ENCODE results near the gene SLC22A12.
A peak's percentile ranks its signal among the peaks of the same experiment; 100 is the strongest.

The SLC22A12 gene

GRCh38 chr11:64546600-64546999 lies 44.4 kb upstream of the SLC22A12 start:
- no peak for DNase-seq
- H3K27me3 ChIP-seq (replicated peaks; ENCODE audit: insufficient read depth, low read length) = peaks cover 98% of the 10 kb centered on the region
- H3K4me2 ChIP-seq (ENCODE audit: low read depth, low read length) = no peak overlapping the region
- TF ChIP-seq EZH2 (optimal IDR thresholded peaks at IDR 0.05; ENCODE audit: low read depth, low read length) = no peak
- TF ChIP-seq CTCF (IDR thresholded peaks at IDR 0.05; ENCODE audit: low read length) = no peak
- no peak for TF ChIP-seq EZH2phosphoT487 (IDR thresholded peaks at IDR 0.05; ENCODE audit: low read length)
- H3K9me2 ChIP-seq (replicated peaks; ENCODE audit: insufficient read depth, low read length) = no peaks in the 10 kb centered on the region
- no peaks in the 10 kb centered on the region for H3K79me2 ChIP-seq (ENCODE audit: low read length)
- no peaks in the 10 kb centered on the region for H3F3A ChIP-seq (ENCODE audit: insufficient read depth, low read length)
- H2AFZ ChIP-seq (ENCODE audit: low read length) = no peak overlapping the region
- no peaks in the 10 kb centered on the region for H3K36me3 ChIP-seq (replicated peaks; ENCODE audit: insufficient read depth, low read length)
- no peak overlapping the region for H3K9ac ChIP-seq (ENCODE audit: low read length)
- no peak overlapping the region for H3K27ac ChIP-seq (ENCODE audit: low read length)
- no peak overlapping the region for H3K4me3 ChIP-seq (ENCODE audit: low read length)
- no peaks in the 10 kb centered on the region for H3K9me3 ChIP-seq (replicated peaks; ENCODE audit: insufficient read depth, low read length)
- H3K4me1 ChIP-seq (ENCODE audit: low read length) = no peaks in the 10 kb centered on the region
- H4K20me1 ChIP-seq (ENCODE audit: insufficient read depth, low read length) = no peaks in the 10 kb centered on the region

- H2AFZ ChIP-seq (ENCODE audit: low read length) = no peak overlapping the region
- no peaks in the 10 kb centered on the region for H3K79me2 ChIP-seq (ENCODE audit: low read length)
- no peaks in the 10 kb centered on the region for H4K20me1 ChIP-seq (ENCODE audit: insufficient read depth, low read length)
- H3K9me3 ChIP-seq (replicated peaks; ENCODE audit: insufficient read depth, low read length) = no peaks in the 10 kb centered on the region
- H3K36me3 ChIP-seq (replicated peaks; ENCODE audit: insufficient read depth, low read length) = no peaks in the 10 kb centered on the region
- H3K9me2 ChIP-seq (replicated peaks; ENCODE audit: insufficient read depth, low read length) = no peaks in the 10 kb centered on the region
- no peak overlapping the region for H3K4me3 ChIP-seq (ENCODE audit: low read length)
- TF ChIP-seq EZH2phosphoT487 (IDR thresholded peaks at IDR 0.05; ENCODE audit: low read length) (no peak), EZH2 (optimal IDR thresholded peaks at IDR 0.05; ENCODE audit: low read depth, low read length) (no peak), CTCF (IDR thresholded peaks at IDR 0.05; ENCODE audit: low read length) (no peak)
- no peaks in the 10 kb centered on the region for H3K4me1 ChIP-seq (ENCODE audit: low read length)
- no peak overlapping the region for H3K4me2 ChIP-seq (ENCODE audit: low read depth, low read length)
- H3K9ac ChIP-seq (ENCODE audit: low read length) = no peak overlapping the region
- no peak overlapping the region for H3K27ac ChIP-seq (ENCODE audit: low read length)
- H3K27me3 ChIP-seq (replicated peaks; ENCODE audit: insufficient read depth, low read length) = peaks cover 90% of the 10 kb centered on the region
- H3F3A ChIP-seq (ENCODE audit: insufficient read depth, low read length) = no peaks in the 10 kb centered on the region
- DNase-seq = no peak
Observed at GRCh38 chr11:64549969-64550368, 41.1 kb upstream of the SLC22A12 start.

- no peak overlapping the region for H3K27ac ChIP-seq (ENCODE audit: low read length)
- no peak overlapping the region for H3K4me3 ChIP-seq (ENCODE audit: low read length)
- no peaks in the 10 kb centered on the region for H3K9me2 ChIP-seq (replicated peaks; ENCODE audit: insufficient read depth, low read length)
- no peaks in the 10 kb centered on the region for H3K36me3 ChIP-seq (replicated peaks; ENCODE audit: insufficient read depth, low read length)
- H3K9me3 ChIP-seq (replicated peaks; ENCODE audit: insufficient read depth, low read length) = no peaks in the 10 kb centered on the region
- H2AFZ ChIP-seq (ENCODE audit: low read length) = no peak overlapping the region
- H3K9ac ChIP-seq (ENCODE audit: low read length) = no peak overlapping the region
- no peaks in the 10 kb centered on the region for H3F3A ChIP-seq (ENCODE audit: insufficient read depth, low read length)
- H3K27me3 ChIP-seq (replicated peaks; ENCODE audit: insufficient read depth, low read length) = peaks cover 90% of the 10 kb centered on the region
- peak; percentile 28 for DNase-seq
- TF ChIP-seq EZH2phosphoT487 (IDR thresholded peaks at IDR 0.05; ENCODE audit: low read length) (no peak), CTCF (IDR thresholded peaks at IDR 0.05; ENCODE audit: low read length) (peak; percentile 95)
- H3K79me2 ChIP-seq (ENCODE audit: low read length) = no peaks in the 10 kb centered on the region
- H3K4me2 ChIP-seq (ENCODE audit: low read depth, low read length) = no peak overlapping the region
- no peaks in the 10 kb centered on the region for H4K20me1 ChIP-seq (ENCODE audit: insufficient read depth, low read length)
- no peaks in the 10 kb centered on the region for H3K4me1 ChIP-seq (ENCODE audit: low read length)
Observed at GRCh38 chr11:64553554-64554201, 37.3 kb upstream of the SLC22A12 start.

Measured in MM.1S (cell line).